Mesenchymal stem cell (in vitro differentiated cells and primary cell): ENCODE measurements around the gene WNK1.

ENCODE experiments used
- DNase-seq: peaks from one replicate; pipeline ENCODE4 v3.0.0-alpha.2; 2013
- H2AFZ ChIP-seq: one replicate; pipeline ENCODE4 v1.6.1; 2013; ENCODE audit warnings: low read depth, mild to moderate bottlenecking, control low read depth, inconsistent platforms, low read length, moderate library complexity
- H2AK5ac ChIP-seq: 2 replicates; pipeline ENCODE4 v1.6.1; 2013; ENCODE audit warnings: low read length, moderate library complexity, mild to moderate bottlenecking, inconsistent platforms; ENCODE audit not compliant: severe bottlenecking
- H2BK120ac ChIP-seq: one replicate; pipeline ENCODE4 v1.6.1; 2013; ENCODE audit warnings: low read depth, mild to moderate bottlenecking, inconsistent platforms, low read length, moderate library complexity
- H2BK12ac ChIP-seq, 2 experiments: one replicate each; pipeline ENCODE4 v1.6.1; 2013; ENCODE audit warnings: inconsistent platforms in 2 of 2, low read length in 2 of 2, mild to moderate bottlenecking in 2 of 2, moderate library complexity in 2 of 2, control low read depth in 1 of 2
- H2BK15ac ChIP-seq: one replicate; pipeline ENCODE4 v1.6.1; 2013; ENCODE audit warnings: mild to moderate bottlenecking, low read depth, inconsistent platforms; ENCODE audit not compliant: poor library complexity, severe bottlenecking
- H2BK5ac ChIP-seq: 2 replicates; pipeline ENCODE4 v1.6.1; 2013; ENCODE audit warnings: low read depth, mild to moderate bottlenecking, low read length, control low read depth, inconsistent platforms; ENCODE audit not compliant: poor library complexity, severe bottlenecking
- H3K14ac ChIP-seq, 2 experiments: one replicate each; pipeline ENCODE4 v1.6.1; 2013; ENCODE audit warnings: inconsistent platforms in 2 of 2, low read length in 2 of 2, control low read depth in 1 of 2, mild to moderate bottlenecking in 1 of 2, moderate library complexity in 1 of 2
- H3K18ac ChIP-seq, 2 experiments: one replicate each; pipeline ENCODE4 v1.6.1; 2013; ENCODE audit warnings: inconsistent platforms in 2 of 2, low read length in 2 of 2, control low read depth in 1 of 2, low read depth in 1 of 2, mild to moderate bottlenecking in 1 of 2
- H3K23ac ChIP-seq, 2 experiments: one replicate each; pipeline ENCODE4 v1.6.1; 2013; ENCODE audit warnings: inconsistent platforms in 2 of 2, low read length in 2 of 2, mild to moderate bottlenecking in 2 of 2, moderate library complexity in 2 of 2, control low read depth in 1 of 2
- H3K27ac ChIP-seq: 2 replicates; pipeline ENCODE4 v1.5.1; 2013; ENCODE audit warnings: mild to moderate bottlenecking, moderate library complexity, low read length, control low read depth, inconsistent platforms; ENCODE audit not compliant: poor library complexity, severe bottlenecking
- H3K27me3 ChIP-seq, 2 experiments: 2 replicates each; pipeline versions ENCODE4 v1.6.1 to v1.7.0; 2013; ENCODE audit warnings: low read length in 2 of 2, mild to moderate bottlenecking in 2 of 2, moderate library complexity in 2 of 2, control low read depth in 1 of 2, inconsistent platforms in 1 of 2; ENCODE audit not compliant: control insufficient read depth in 1 of 2, insufficient read depth in 1 of 2
- H3K36me3 ChIP-seq, 2 experiments: 2 replicates each; pipeline versions ENCODE4 v1.6.1 to v1.7.0; 2013; ENCODE audit warnings: low read length in 2 of 2, control low read depth in 1 of 2, inconsistent platforms in 1 of 2, low read depth in 1 of 2, mild to moderate bottlenecking in 1 of 2; ENCODE audit not compliant: insufficient read depth in 2 of 2, control insufficient read depth in 1 of 2
- H3K4ac ChIP-seq, 2 experiments: one replicate each; pipeline ENCODE4 v1.6.1; 2013; ENCODE audit warnings: inconsistent platforms in 2 of 2, low read length in 2 of 2, mild to moderate bottlenecking in 2 of 2, moderate library complexity in 2 of 2, control low read depth in 1 of 2, low read depth in 1 of 2
- H3K4me1 ChIP-seq: 2 replicates; pipeline ENCODE4 v1.6.1; 2013; ENCODE audit warnings: low read depth, low read length, control low read depth; ENCODE audit not compliant: control insufficient read depth, insufficient read depth
- H3K4me2 ChIP-seq: 2 replicates; pipeline ENCODE4 v1.6.1; 2013; ENCODE audit warnings: low read length, mild to moderate bottlenecking, inconsistent platforms; ENCODE audit not compliant: poor library complexity, severe bottlenecking
- H3K4me3 ChIP-seq, 2 experiments: 2 replicates each; pipeline versions ENCODE4 v1.5.1 to v1.7.0; 2013; ENCODE audit warnings: low read length in 2 of 2, mild to moderate bottlenecking in 2 of 2, control low read depth in 1 of 2, low read depth in 1 of 2; ENCODE audit not compliant: insufficient read depth in 1 of 2
- H3K79me1 ChIP-seq: replicated peaks from 2 replicates; pipeline ENCODE4 v1.6.1; 2013; ENCODE audit warnings: mild to moderate bottlenecking, control low read depth, low read length, inconsistent platforms; ENCODE audit not compliant: poor library complexity, severe bottlenecking
- H3K9ac ChIP-seq: 2 replicates; pipeline ENCODE4 v1.7.0; 2013; ENCODE audit warnings: mild to moderate bottlenecking, low read length, moderate library complexity
- H3K9me3 ChIP-seq: 2 replicates; pipeline ENCODE4 v1.7.0; 2013; ENCODE audit warnings: mild to moderate bottlenecking, low read length; ENCODE audit not compliant: control insufficient read depth
- H4K8ac ChIP-seq: one replicate; pipeline ENCODE4 v1.6.1; 2013; ENCODE audit warnings: inconsistent platforms, mild to moderate bottlenecking, low read length, moderate library complexity
- H4K91ac ChIP-seq: one replicate; pipeline ENCODE4 v1.6.1; 2013; ENCODE audit warnings: mild to moderate bottlenecking, low read length, inconsistent platforms
- WGBS: methylation state at CpG from one replicate; pipeline ENCODE4 v1.1.7; 2013; ENCODE audit warnings: mixed read lengths; 5-methylcytosine and 5-hydroxymethylcytosine counted together

WNK1 gene

DNA sequence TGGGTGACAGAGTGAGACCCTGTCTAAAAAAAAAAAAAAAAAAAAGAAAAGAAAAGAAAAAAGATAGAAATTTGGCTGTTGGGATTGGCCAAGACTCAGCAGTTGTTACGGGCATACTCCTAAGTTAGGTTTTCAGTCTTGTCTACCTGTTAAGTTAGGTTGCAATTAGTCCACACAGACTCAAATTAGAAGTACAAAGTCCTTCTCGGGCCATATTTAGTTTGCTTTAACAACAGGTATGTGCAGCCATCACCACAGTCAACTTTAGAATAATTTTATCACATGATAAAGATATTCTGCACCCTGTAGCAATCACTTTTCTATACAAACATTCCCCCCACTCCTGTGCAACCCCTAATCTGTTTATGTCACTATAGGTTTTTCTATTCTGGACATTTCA, 85.2 kb downstream of the WNK1 start:
- no peak overlapping the region for H2BK15ac ChIP-seq
- H3K23ac ChIP-seq, result no peak overlapping the region
- no peak overlapping the region for H4K91ac ChIP-seq
- no peak overlapping the region for H2BK12ac ChIP-seq
- no peak overlapping the region for H3K9ac ChIP-seq
- no peak overlapping the region for H3K18ac ChIP-seq
- no peak overlapping the region for H3K14ac ChIP-seq
- no peaks in the 10 kb centered on the region for H3K27me3 ChIP-seq
- H2AFZ ChIP-seq, result no peak overlapping the region
- H3K9me3 ChIP-seq, result no peaks in the 10 kb centered on the region
- H2AK5ac ChIP-seq, result no peak overlapping the region
- no peaks in the 10 kb centered on the region for H3K4me1 ChIP-seq
- H2BK120ac ChIP-seq, result no peak overlapping the region
- H3K27ac ChIP-seq, result no peak overlapping the region
- no peak overlapping the region for H4K8ac ChIP-seq
- no peak overlapping the region for H3K4me2 ChIP-seq
- WGBS, result 100% methylated on average over 2 of the region's 2 CpGs
- no peak overlapping the region for H2BK5ac ChIP-seq
- H3K4ac ChIP-seq, result no peak overlapping the region
- peaks cover 18% of the 10 kb centered on the region for H3K79me1 ChIP-seq
- peaks cover 3 to 53% of the 10 kb centered on the region in 2 experiments for H3K36me3 ChIP-seq
- H3K4me3 ChIP-seq, result no peak overlapping the region
- DNase-seq, result no peak

DNA sequence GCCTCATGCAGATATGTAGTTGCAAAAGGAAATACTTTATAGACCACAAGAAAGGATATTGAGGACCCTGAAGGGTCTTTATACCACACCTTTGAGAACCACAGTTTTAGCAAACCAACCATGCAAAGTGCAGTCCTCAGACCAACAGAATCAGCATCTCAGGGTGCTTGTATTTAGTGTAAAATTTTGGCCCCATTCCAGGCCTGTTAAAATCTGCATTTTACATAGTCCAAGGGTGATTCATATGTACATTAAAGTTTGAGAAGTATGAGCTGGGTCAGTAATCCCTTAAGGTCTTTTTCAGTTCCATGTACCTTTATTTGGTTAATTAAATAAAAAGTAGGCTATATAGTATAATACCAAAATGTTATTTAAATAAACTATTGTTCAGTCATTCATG, 91.2 kb downstream of the WNK1 start:
- Histone ChIP-seq H2BK12ac (no peak overlapping the region), H3K36me3 (peaks cover 3 to 43% of the 10 kb centered on the region in 2 experiments), H3K9me3 (no peaks in the 10 kb centered on the region), H3K4me3 (no peak overlapping the region), H3K4ac (no peak overlapping the region), H3K4me2 (no peak overlapping the region), H3K27ac (no peak overlapping the region), H3K18ac (no peak overlapping the region), H3K4me1 (peaks cover 3% of the 10 kb centered on the region), H4K91ac (no peak overlapping the region), H2AK5ac (no peak overlapping the region), H3K79me1 (peaks cover 15% of the 10 kb centered on the region), H4K8ac (no peak overlapping the region), H3K23ac (no peak overlapping the region), H3K14ac (no peak overlapping the region), H2BK15ac (no peak overlapping the region), H2BK120ac (no peak overlapping the region), H2AFZ (no peak overlapping the region), H3K9ac (no peak overlapping the region), H3K27me3 (no peaks in the 10 kb centered on the region), H2BK5ac (no peak overlapping the region)
- no peak for DNase-seq

DNA sequence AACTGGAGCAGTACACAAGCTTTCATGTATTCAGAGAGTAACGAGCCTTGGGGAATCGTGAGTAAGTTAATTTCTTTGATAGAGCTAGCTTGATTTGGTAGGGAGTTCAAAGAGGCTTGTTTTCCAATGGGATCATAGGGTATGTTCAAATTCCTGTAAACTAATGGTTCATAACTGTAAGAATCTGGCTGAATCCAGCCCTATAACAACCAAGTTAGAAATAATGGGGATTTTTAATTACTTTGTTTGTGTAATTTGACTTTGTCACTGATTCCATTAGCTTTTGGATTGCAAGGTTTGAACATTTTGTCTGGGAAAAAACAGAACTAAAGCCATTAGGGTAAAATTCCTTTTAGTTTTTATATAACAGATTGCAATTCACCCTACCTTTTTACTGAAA, 94.0 kb downstream of the WNK1 start:
- Histone ChIP-seq H4K91ac (no peak overlapping the region), H2BK12ac (no peak overlapping the region), H3K14ac (no peak overlapping the region), H2AK5ac (no peak overlapping the region), H3K23ac (no peak overlapping the region), H3K4me1 (peaks cover 3% of the 10 kb centered on the region), H3K18ac (no peak overlapping the region), H2BK15ac (no peak overlapping the region), H3K9me3 (no peaks in the 10 kb centered on the region), H3K79me1 (peaks cover 14% of the 10 kb centered on the region), H3K9ac (no peak overlapping the region), H3K4me3 (no peak overlapping the region), H3K4ac (no peak overlapping the region), H3K27ac (no peak overlapping the region), H2AFZ (no peak overlapping the region), H2BK5ac (no peak overlapping the region), H3K4me2 (no peak overlapping the region), H3K27me3 (no peaks in the 10 kb centered on the region), H3K36me3 (peaks cover 3 to 27% of the 10 kb centered on the region in 2 experiments), H2BK120ac (no peak overlapping the region), H4K8ac (no peak overlapping the region)
- 95% methylated on average over 2 of the region's 2 CpGs for WGBS
- no peak for DNase-seq

DNA sequence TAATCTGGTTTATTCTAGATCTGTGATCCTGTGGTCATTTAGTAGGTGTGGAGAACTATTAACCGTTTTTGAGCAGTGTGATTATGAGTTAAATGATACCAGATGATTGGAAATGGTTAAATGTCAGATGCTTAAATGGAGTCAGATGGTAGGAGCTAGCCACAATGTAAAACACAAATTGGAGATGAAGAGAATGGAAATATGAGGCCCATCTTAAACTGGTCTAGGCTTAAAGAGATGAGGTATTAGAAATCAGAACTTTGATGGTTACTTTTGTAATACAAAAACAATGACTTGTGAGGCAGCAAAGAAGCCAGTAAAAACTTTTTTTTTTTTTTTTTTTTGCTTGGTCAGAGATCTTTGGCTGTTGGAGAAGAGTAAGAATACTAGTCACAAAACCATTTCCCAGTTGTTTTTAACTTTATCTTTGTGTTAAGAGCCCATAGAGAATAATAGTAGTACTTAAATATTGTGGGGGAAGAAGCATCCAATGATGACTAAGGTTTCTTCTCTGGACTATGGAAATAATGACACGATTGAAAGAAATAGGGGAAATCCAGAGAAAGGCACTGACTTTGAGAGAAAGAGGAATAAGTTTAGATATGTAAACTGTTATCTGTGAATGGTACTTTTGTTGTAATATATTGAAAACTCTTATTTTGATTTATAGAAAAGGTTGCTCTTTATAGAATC, 95.9 kb downstream of the WNK1 start:
- peaks cover 3% of the 10 kb centered on the region for H3K4me1 ChIP-seq
- H3K14ac ChIP-seq, result no peak overlapping the region
- no peak overlapping the region for H3K18ac ChIP-seq
- H3K9me3 ChIP-seq, result no peaks in the 10 kb centered on the region
- H3K4me3 ChIP-seq, result no peak overlapping the region
- peak overlapping the region; percentile 43 for H3K27ac ChIP-seq
- H2BK120ac ChIP-seq, result no peak overlapping the region
- H4K91ac ChIP-seq, result no peak overlapping the region
- no peak overlapping the region for H2BK15ac ChIP-seq
- peak; percentile 54 for DNase-seq
- no peak overlapping the region for H3K4ac ChIP-seq
- no peak overlapping the region for H4K8ac ChIP-seq
- WGBS, result 99% methylated on average over 2 of the region's 2 CpGs
- H3K23ac ChIP-seq, result no peak overlapping the region
- no peak overlapping the region for H3K4me2 ChIP-seq
- H3K36me3 ChIP-seq, result peaks cover 3 to 16% of the 10 kb centered on the region in 2 experiments
- H3K79me1 ChIP-seq, result peaks cover 9% of the 10 kb centered on the region
- no peak overlapping the region for H2BK12ac ChIP-seq
- H2AK5ac ChIP-seq, result no peak overlapping the region
- peak overlapping the region; percentile 85 for H3K9ac ChIP-seq
- no peak overlapping the region for H2BK5ac ChIP-seq
- no peak overlapping the region for H2AFZ ChIP-seq
- H3K27me3 ChIP-seq, result no peaks in the 10 kb centered on the region
